AG09309 (cell line): ENCODE results near the gene NTM.

Experiments used
- DNase-seq: peaks from one replicate; pipeline ENCODE4 v3.0.0-alpha.2; 2010; ENCODE audit warnings: low read depth
- H3K4me3 ChIP-seq: 2 replicates; pipeline ENCODE4 v1.5.1; 2011; ENCODE audit warnings: mild to moderate bottlenecking, low read depth, low read length, moderate library complexity; ENCODE audit not compliant: control insufficient read depth
- TF ChIP-seq, protein P1 (sequence below): IDR thresholded peaks from 2 replicates; pipeline ENCODE4 v1.5.1; 2011; ENCODE audit warnings: mild to moderate bottlenecking, low read depth, low read length, inconsistent platforms; ENCODE audit not compliant: insufficient read depth, control insufficient read depth; ENCODE audit errors: missing control alignments

The NTM gene

DNA sequence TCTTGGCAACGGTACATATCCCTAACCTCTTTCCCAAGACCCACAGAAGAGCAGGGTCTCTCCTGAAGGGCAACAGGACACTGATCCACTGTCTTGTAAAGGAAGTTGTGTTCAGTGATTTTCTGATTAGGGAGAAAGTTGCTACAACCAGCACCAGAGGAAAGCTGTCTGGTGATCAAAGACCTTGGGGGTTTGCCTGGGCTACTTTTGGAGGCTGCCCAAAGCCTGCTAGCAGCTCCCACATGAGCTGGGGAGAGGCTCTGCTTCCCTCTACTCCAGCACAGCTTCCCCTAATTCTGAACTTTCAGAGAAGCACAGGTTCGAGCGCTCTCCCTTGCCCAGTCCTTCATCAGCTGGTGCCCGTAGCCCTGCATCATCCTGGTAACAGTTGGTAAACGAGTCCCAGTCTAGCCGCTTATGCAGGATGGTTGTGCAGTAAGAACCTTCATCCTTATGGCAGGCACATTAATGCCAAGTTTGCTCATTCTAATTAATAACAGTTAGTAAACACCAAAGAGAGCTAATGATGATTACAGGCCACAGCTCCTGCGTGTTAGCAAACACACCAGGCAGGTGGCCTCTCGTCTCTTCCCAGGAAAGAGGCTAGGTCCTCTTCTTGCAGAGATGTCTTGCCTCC is 173.1 kb downstream of the NTM start:
- TF ChIP-seq, protein P1, sequence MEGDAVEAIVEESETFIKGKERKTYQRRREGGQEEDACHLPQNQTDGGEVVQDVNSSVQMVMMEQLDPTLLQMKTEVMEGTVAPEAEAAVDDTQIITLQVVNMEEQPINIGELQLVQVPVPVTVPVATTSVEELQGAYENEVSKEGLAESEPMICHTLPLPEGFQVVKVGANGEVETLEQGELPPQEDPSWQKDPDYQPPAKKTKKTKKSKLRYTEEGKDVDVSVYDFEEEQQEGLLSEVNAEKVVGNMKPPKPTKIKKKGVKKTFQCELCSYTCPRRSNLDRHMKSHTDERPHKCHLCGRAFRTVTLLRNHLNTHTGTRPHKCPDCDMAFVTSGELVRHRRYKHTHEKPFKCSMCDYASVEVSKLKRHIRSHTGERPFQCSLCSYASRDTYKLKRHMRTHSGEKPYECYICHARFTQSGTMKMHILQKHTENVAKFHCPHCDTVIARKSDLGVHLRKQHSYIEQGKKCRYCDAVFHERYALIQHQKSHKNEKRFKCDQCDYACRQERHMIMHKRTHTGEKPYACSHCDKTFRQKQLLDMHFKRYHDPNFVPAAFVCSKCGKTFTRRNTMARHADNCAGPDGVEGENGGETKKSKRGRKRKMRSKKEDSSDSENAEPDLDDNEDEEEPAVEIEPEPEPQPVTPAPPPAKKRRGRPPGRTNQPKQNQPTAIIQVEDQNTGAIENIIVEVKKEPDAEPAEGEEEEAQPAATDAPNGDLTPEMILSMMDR = no peak
- DNase-seq = no peak
- H3K4me3 ChIP-seq = no peak overlapping the region

DNA sequence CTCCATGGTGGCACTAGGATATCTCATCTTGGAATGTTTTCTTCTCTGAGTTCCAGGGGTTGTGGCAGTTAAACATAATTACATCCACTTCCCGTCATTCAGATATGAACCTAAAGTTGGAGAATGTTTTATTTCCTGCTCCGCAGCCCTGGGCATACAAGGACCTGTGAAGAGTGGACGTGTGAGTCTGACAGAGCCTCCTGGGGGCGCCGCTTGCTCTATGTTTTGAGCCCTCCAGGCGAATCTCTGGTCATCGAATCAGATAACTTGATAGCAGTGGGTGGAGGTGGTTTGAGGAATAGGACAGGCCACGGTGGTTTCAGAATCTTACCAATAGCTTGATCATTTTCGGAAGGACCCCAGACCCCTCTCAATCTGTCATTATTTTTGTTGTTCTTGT is 174.2 kb downstream of the NTM start:
- no peak for DNase-seq
- H3K4me3 ChIP-seq = no peak overlapping the region
- TF ChIP-seq, protein P1 = no peak

DNA sequence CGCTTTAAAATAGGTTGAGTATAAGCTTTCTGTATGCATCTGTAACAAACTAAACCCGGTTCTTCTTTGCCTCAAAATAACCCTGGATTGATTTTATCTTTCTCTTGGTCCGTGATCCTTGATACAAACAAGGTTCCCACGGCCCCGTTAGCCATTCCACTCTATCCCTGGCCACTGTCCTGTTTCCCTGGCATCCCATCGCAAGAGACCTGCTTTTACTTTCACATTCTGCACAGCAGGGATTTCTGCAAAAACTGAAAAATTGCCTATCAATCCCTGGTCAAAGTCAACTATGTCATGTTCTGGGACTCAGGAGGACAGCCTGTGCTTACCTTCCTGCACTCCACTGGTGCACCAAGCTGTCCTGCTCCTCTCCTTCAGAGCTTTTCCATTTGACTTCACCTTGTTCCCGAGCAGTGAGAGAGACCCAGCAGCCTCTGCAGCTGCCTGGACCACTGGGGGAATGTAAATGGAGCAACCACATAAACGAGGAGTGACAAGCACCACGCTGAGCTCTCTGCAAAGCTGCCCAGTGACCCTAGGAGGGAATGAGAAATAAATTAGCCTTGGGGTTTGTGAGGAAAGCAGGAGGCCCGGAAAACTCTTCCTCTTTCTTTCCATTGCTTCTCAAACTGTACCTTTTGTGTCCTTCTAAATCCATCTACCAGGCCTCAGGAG is 175.9 kb downstream of the NTM start:
- DNase-seq = no peak
- no peak overlapping the region; the same call in 1 of the 2 replicates for H3K4me3 ChIP-seq
- TF ChIP-seq, protein P1 = no peak

DNA sequence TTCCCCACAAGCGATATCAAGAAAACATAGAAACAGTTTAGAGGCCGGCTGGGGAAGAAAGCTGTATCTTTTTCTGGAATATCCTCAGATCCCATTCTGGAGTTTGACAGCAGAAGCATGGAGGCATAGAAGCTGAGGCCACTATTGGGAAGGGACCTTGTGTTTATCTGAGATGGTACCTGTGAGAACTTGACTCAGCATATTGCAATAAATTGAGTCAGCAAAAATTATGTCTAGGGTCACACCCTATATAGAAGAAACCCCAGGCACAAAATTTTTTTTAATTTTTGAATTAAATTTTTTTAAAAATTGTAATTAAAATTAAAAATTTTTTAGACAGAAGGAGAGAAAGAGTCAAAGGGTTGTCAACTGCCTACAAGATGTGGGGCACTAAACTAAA is 178.7 kb downstream of the NTM start:
- no peak overlapping the region for H3K4me3 ChIP-seq
- TF ChIP-seq, protein P1 = no peak
- DNase-seq = no peak

DNA sequence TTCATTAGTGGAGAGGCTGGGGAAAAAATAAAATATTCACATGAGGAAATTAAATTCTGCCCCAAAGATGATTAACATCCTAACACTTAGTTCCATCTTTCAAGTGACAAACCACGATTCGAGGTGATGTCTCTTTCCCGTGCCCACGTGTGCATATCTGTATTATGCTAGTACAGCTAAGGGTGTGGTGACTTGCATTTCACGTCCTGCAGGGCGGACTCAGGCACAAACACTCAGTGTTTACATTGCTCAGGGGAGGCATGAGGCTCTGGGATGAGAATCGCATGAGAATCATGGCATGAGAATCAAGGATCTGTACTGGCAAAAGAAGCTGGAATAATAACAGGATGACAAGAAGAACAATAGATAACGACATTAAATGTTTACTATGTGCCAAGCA is 179.4 kb downstream of the NTM start:
- TF ChIP-seq, protein P1 = no peak
- DNase-seq = no peak
- no peak overlapping the region for H3K4me3 ChIP-seq

DNA sequence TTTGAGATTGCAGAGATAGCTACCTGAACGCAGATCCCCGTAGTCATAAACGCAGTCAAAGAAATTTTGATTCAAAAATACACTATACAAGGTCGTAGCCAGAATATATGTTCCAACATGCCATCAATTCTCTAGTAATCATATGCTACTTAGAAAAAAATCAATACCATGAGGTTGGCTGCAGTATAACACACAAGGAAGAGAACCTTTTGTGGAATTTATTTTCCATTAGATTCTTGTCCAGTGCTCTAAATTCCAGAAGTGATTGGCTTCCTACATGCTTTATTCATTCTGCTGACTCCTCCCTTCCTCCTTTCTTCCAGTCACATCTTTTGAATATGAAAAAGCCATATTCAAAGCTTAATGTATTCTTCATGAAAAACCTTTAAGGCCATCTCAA is 189.9 kb downstream of the NTM start:
- no peak for DNase-seq
- TF ChIP-seq, protein P1 = no peak
- H3K4me3 ChIP-seq = no peak overlapping the region

DNA sequence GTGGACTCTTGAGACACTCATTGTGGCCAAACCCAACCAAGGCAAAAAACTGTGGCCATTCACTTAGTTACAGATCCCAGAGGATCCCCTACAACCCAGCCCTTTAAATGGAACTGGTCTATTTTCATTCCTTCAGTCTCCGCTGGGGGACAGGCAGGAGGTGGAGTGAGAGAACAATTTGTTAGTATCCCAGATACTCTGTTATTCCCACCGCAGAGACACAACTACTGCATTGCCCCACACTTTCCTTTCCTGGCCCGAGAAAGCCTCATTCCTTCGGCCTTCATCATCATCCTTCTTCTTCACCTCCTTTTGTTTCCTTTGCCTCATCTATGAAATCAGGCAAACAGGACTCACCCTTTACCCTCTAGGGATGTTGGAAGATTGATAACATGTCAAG is 191.1 kb downstream of the NTM start:
- TF ChIP-seq, protein P1 = no peak
- DNase-seq = no peak
- H3K4me3 ChIP-seq = no peak overlapping the region
